ENCODE data around the gene CFAP100. TPM values are rescaled to one million over a fixed set of nuclear protein-coding genes. Genes with fewer than 3 reads are reported as not detected.

CFAP100 gene
- total and polyA plus RNA-seq, 4 donors = not detected

- H3K4me1 ChIP-seq (ENCODE audit: control insufficient read depth in 1 of 2, insufficient read depth in 2 of 2, low read length in 2 of 2) = peaks cover 0 to 2% of the 10 kb centered on the region in 2 donors
- WGBS, 2 donors = 76 to 86% methylated on average over 13 of the region's 13 CpGs
- no peaks in the 10 kb centered on the region for H3K9me3 ChIP-seq (ENCODE audit: control insufficient read depth, low read length)
- no peak overlapping the region for H3K27ac ChIP-seq (ENCODE audit: low read depth in 1 of 2, low read length in 2 of 2)
- no peak for ATAC-seq (ENCODE audit: low FRiP score)
- no peak overlapping the region for H3K4me3 ChIP-seq (ENCODE audit: low read length in 2 of 2)
- peak in 1 of 2 donors; percentile 58 for DNase-seq
- no peaks in the 10 kb centered on the region for H3K27me3 ChIP-seq (ENCODE audit: control insufficient read depth in 1 of 2, insufficient read depth in 2 of 2, low read length in 1 of 2)
- intact Hi-C loops (cut with DNase I) = no loop called here
- H3K36me3 ChIP-seq (ENCODE audit: control insufficient read depth in 1 of 2, insufficient read depth in 2 of 2, low read length in 1 of 2) = peaks cover 13 to 18% of the 10 kb centered on the region in 2 donors
Observed at GRCh38 chr3:126468028-126468891, 73.6 kb downstream of the CFAP100 start.

GRCh38 chr3:126469479-126469878, 74.8 kb downstream of the CFAP100 start:
- Histone ChIP-seq H3K27ac (ENCODE audit: low read depth in 1 of 2, low read length in 2 of 2) (no peak overlapping the region), H3K4me1 (ENCODE audit: control insufficient read depth in 1 of 2, insufficient read depth in 2 of 2, low read length in 2 of 2) (peaks cover 0 to 4% of the 10 kb centered on the region in 2 donors), H3K36me3 (ENCODE audit: control insufficient read depth in 1 of 2, insufficient read depth in 2 of 2, low read length in 1 of 2) (peaks cover 13 to 16% of the 10 kb centered on the region in 2 donors), H3K4me3 (ENCODE audit: low read length in 2 of 2) (no peak overlapping the region), H3K9me3 (ENCODE audit: control insufficient read depth, low read length) (no peaks in the 10 kb centered on the region), H3K27me3 (ENCODE audit: control insufficient read depth in 1 of 2, insufficient read depth in 2 of 2, low read length in 1 of 2) (no peaks in the 10 kb centered on the region)
- DNase-seq (peak in 1 of 2 donors; percentile 56), ATAC-seq (ENCODE audit: low FRiP score) (no peak)
- intact Hi-C loops (cut with DNase I) = no loop called here
- 92 to 93% methylated on average over 11 of the region's 11 CpGs for WGBS, 2 donors

GRCh38 chr3:126472277-126473006, 77.7 kb downstream of the CFAP100 start:
- Histone ChIP-seq H3K27me3 (ENCODE audit: control insufficient read depth in 1 of 2, insufficient read depth in 2 of 2, low read length in 1 of 2) (no peaks in the 10 kb centered on the region), H3K4me1 (ENCODE audit: control insufficient read depth in 1 of 2, insufficient read depth in 2 of 2, low read length in 2 of 2) (peaks cover 0 to 4% of the 10 kb centered on the region in 2 donors), H3K36me3 (ENCODE audit: control insufficient read depth in 1 of 2, insufficient read depth in 2 of 2, low read length in 1 of 2) (peaks cover 5 to 7% of the 10 kb centered on the region in 2 donors), H3K27ac (ENCODE audit: low read depth in 1 of 2, low read length in 2 of 2) (no peak overlapping the region), H3K4me3 (ENCODE audit: low read length in 2 of 2) (no peak overlapping the region), H3K9me3 (ENCODE audit: control insufficient read depth, low read length) (no peaks in the 10 kb centered on the region)
- DNase-seq = peak; percentile 85 to 90
- WGBS, 2 donors = 14 to 17% methylated on average over 8 of the region's 8 CpGs
- intact Hi-C loops (cut with DNase I) = loop anchor here (5.0 to 10.0 kb wide), 2 partner anchors 208 to 215 kb away; no protein-coding TSS in a partner anchor
- peak; percentile 43 for ATAC-seq (ENCODE audit: low FRiP score)

- H3K27me3 ChIP-seq (ENCODE audit: control insufficient read depth in 1 of 2, insufficient read depth in 2 of 2, low read length in 1 of 2) = no peaks in the 10 kb centered on the region
- 57 to 66% methylated on average over 13 to 14 of the region's 14 CpGs for WGBS, 2 donors
- H3K27ac ChIP-seq (ENCODE audit: low read depth in 1 of 2, low read length in 2 of 2) = no peak overlapping the region
- DNase-seq (peak in 1 of 2 donors; percentile 28), ATAC-seq (ENCODE audit: low FRiP score) (no peak)
- H3K36me3 ChIP-seq (ENCODE audit: control insufficient read depth in 1 of 2, insufficient read depth in 2 of 2, low read length in 1 of 2) = peaks cover 4 to 5% of the 10 kb centered on the region in 2 donors
- H3K9me3 ChIP-seq (ENCODE audit: control insufficient read depth, low read length) = no peaks in the 10 kb centered on the region
- intact Hi-C loops (cut with DNase I) = loop anchor here (5.0 to 10.0 kb wide), 2 partner anchors 209 to 216 kb away; no protein-coding TSS in a partner anchor
- peak overlapping the region; percentile 9 to 27 for H3K4me3 ChIP-seq (ENCODE audit: low read length in 2 of 2)
- H3K4me1 ChIP-seq (ENCODE audit: control insufficient read depth in 1 of 2, insufficient read depth in 2 of 2, low read length in 2 of 2) = peaks cover 0 to 4% of the 10 kb centered on the region in 2 donors
Observed at GRCh38 chr3:126473292-126474168, 78.8 kb downstream of the CFAP100 start.

- no peaks in the 10 kb centered on the region for H3K27me3 ChIP-seq (ENCODE audit: control insufficient read depth in 1 of 2, insufficient read depth in 2 of 2, low read length in 1 of 2)
- WGBS, 2 donors = 6 to 7% methylated on average over 62 to 72 of the region's 72 CpGs
- H3K27ac ChIP-seq (ENCODE audit: low read depth in 1 of 2, low read length in 2 of 2) = peak overlapping the region in 1 of 2 donors; percentile 65
- peaks cover 0 to 4% of the 10 kb centered on the region in 2 donors for H3K4me1 ChIP-seq (ENCODE audit: control insufficient read depth in 1 of 2, insufficient read depth in 2 of 2, low read length in 2 of 2)
- intact Hi-C loops (cut with DNase I) = loop anchor here (5.0 to 10.0 kb wide), 2 partner anchors 210 to 217 kb away; no protein-coding TSS in a partner anchor
- DNase-seq = peak; percentile 70 to 83
- peaks cover 2 to 5% of the 10 kb centered on the region in 2 donors for H3K36me3 ChIP-seq (ENCODE audit: control insufficient read depth in 1 of 2, insufficient read depth in 2 of 2, low read length in 1 of 2)
- H3K9me3 ChIP-seq (ENCODE audit: control insufficient read depth, low read length) = no peaks in the 10 kb centered on the region
- H3K4me3 ChIP-seq (ENCODE audit: low read length in 2 of 2) = peak overlapping the region; percentile 50 to 74
- peak; percentile 2 for ATAC-seq (ENCODE audit: low FRiP score)
Observed at GRCh38 chr3:126474498-126475412, 80.0 kb downstream of the CFAP100 start.

GRCh38 chr3:126475413-126476114, 80.9 kb downstream of the CFAP100 start, which contains the start of gene ZXDC:
ZXDC (minus strand) TSS chr3:126475891; CDS start chr3:126475865, 26 bp downstream.
- H3K27ac ChIP-seq (ENCODE audit: low read depth in 1 of 2, low read length in 2 of 2) = peak within 1 kb of the TSS; percentile 65 to 93
- ATAC-seq (ENCODE audit: low FRiP score) = peak; percentile 95
- WGBS, 2 donors = 0% methylated on average over 23 to 112 of the region's 112 CpGs
- peak within 1 kb of the TSS; percentile 74 to 83 for H3K4me3 ChIP-seq (ENCODE audit: low read length in 2 of 2)
- peak; percentile 97 to 98 for DNase-seq
- intact Hi-C loops (cut with DNase I) = loop anchor here in 1 of 2 donors (10.0 kb wide), 1 partner anchor 211 kb away; no protein-coding TSS in a partner anchor
- H3K9me3 ChIP-seq (ENCODE audit: control insufficient read depth, low read length) = no peaks in the 10 kb centered on the region
- H3K27me3 ChIP-seq (ENCODE audit: control insufficient read depth in 1 of 2, insufficient read depth in 2 of 2, low read length in 1 of 2) = no peaks in the 10 kb centered on the region
- H3K36me3 ChIP-seq (ENCODE audit: control insufficient read depth in 1 of 2, insufficient read depth in 2 of 2, low read length in 1 of 2) = peaks cover 1 to 2% of the 10 kb centered on the region in 2 donors
- peaks cover 0 to 4% of the 10 kb centered on the region in 2 donors for H3K4me1 ChIP-seq (ENCODE audit: control insufficient read depth in 1 of 2, insufficient read depth in 2 of 2, low read length in 2 of 2)

Data from aorta (tissue), 5 donors.